Bronchial epithelial cell (primary cell): ENCODE results near the gene IFI27L1. TPM values are rescaled to one million over a fixed set of nuclear protein-coding genes. Genes with fewer than 3 reads are reported as not detected.
"Not testable (repeated sequence)": the region's sequence is repeated elsewhere in the genome, so short reads cannot be mapped to it uniquely, and the experiment has no call there.

Source experiments
- DNase-seq: peaks from one replicate; pipeline ENCODE4 v3.0.0-alpha.2; 2010; ENCODE audit warnings: low read depth
- FAIRE-seq: peaks from 2 replicates; lab custom pipeline; 2011; peaks lifted over from hg19 to GRCh38; lab: Jason Lieb, UNC
- H3K27me3 ChIP-seq: 2 replicates; pipeline ENCODE4 v1.5.1; 2011; ENCODE audit warnings: low read length; ENCODE audit not compliant: control insufficient read depth, insufficient read depth
- H3K36me3 ChIP-seq: 2 replicates; pipeline ENCODE4 v1.5.1; 2011; ENCODE audit warnings: low read length; ENCODE audit not compliant: control insufficient read depth, insufficient read depth
- H3K4me3 ChIP-seq: 2 replicates; pipeline ENCODE4 v1.5.1; 2011; ENCODE audit warnings: mild to moderate bottlenecking, low read depth, low read length, control low read depth
- CTCF ChIP-seq: IDR thresholded peaks from 2 replicates; pipeline ENCODE4 v1.5.1; 2011; ENCODE audit warnings: mild to moderate bottlenecking, moderate library complexity, low read length, control low read depth, inconsistent platforms; ENCODE audit not compliant: insufficient read depth, severe bottlenecking
- total RNA-seq: library from RNA; depleted of rRNA; stranded (reverse); fragments of >200 nt; gene quantifications from 2 replicates; pipeline ENCODE4 v1.2.1, GENCODE V29; 2014

Gene IFI27L1
- total RNA-seq, 1 donor from 2014 or later, result 8.7 TPM

- no peak for FAIRE-seq
- peaks cover 18% of the 10 kb centered on the region for H3K36me3 ChIP-seq
- H3K27me3 ChIP-seq, result no peaks in the 10 kb centered on the region
- no peak overlapping the region for H3K4me3 ChIP-seq
- peak; percentile 86 for DNase-seq
- no peak for TF ChIP-seq CTCF
Measured at GRCh38 chr14:94062344-94062940, 18.7 kb upstream of the IFI27L1 start.

GRCh38 chr14:94066089-94066676 is 14.9 kb upstream of the IFI27L1 start:
- no peaks in the 10 kb centered on the region for H3K27me3 ChIP-seq
- FAIRE-seq (no peak), DNase-seq (peak; percentile 87)
- peaks cover 2% of the 10 kb centered on the region for H3K36me3 ChIP-seq
- no peak overlapping the region for H3K4me3 ChIP-seq
- TF ChIP-seq CTCF, result no peak

GRCh38 chr14:94072076-94072475 is 9.0 kb upstream of the IFI27L1 start:
- not testable (repeated sequence) for H3K27me3 ChIP-seq, FAIRE-seq, DNase-seq, H3K4me3 ChIP-seq, H3K36me3 ChIP-seq

- DNase-seq, result no peak
Measured at GRCh38 chr14:94074534-94074933, 6.6 kb upstream of the IFI27L1 start.

GRCh38 chr14:94075008-94075407 is 6.1 kb upstream of the IFI27L1 start:
- Histone ChIP-seq H3K36me3 (peaks cover 12% of the 10 kb centered on the region), H3K4me3 (no peak overlapping the region), H3K27me3 (no peaks in the 10 kb centered on the region)
- DNase-seq (no peak), FAIRE-seq (no peak)
- TF ChIP-seq CTCF, result no peak

More at GRCh38 chr14:94074534-94074933, 6.6 kb upstream of the IFI27L1 start:
- peaks cover 12% of the 10 kb centered on the region for H3K36me3 ChIP-seq
- no peaks in the 10 kb centered on the region for H3K27me3 ChIP-seq
- no peak overlapping the region for H3K4me3 ChIP-seq
- FAIRE-seq, result no peak
- TF ChIP-seq CTCF, result no peak

- TF ChIP-seq CTCF, result no peak
- Histone ChIP-seq H3K4me3 (no peak overlapping the region), H3K36me3 (peaks cover 12% of the 10 kb centered on the region), H3K27me3 (no peaks in the 10 kb centered on the region)
- no peak for DNase-seq
- no peak for FAIRE-seq
Measured at GRCh38 chr14:94077111-94077821, 3.8 kb upstream of the IFI27L1 start.
